IPS-20b (cell line): ENCODE data around the gene ZCCHC4.

ENCODE experiments used
- H3K27ac ChIP-seq: one replicate; pipeline ENCODE4 v1.5.1; 2013; ENCODE audit warnings: low read length
- H3K27me3 ChIP-seq: 2 replicates; pipeline ENCODE4 v1.6.1; 2013; ENCODE audit warnings: mild to moderate bottlenecking, low read length, inconsistent platforms; ENCODE audit not compliant: insufficient read depth
- H3K36me3 ChIP-seq: 2 replicates; pipeline ENCODE4 v1.6.1; 2013; ENCODE audit warnings: low read depth, mild to moderate bottlenecking, inconsistent platforms, low read length, moderate library complexity; ENCODE audit not compliant: insufficient read depth
- H3K4me1 ChIP-seq: 2 replicates; pipeline ENCODE4 v1.6.1; 2013; ENCODE audit warnings: mild to moderate bottlenecking, control low read depth, inconsistent platforms, low read length, moderate library complexity; ENCODE audit not compliant: insufficient read depth
- H3K4me3 ChIP-seq: 2 replicates; pipeline ENCODE4 v1.5.1; 2013; ENCODE audit warnings: mild to moderate bottlenecking, low read length, inconsistent platforms
- H3K9ac ChIP-seq: 2 replicates; pipeline ENCODE4 v1.6.1; 2013; ENCODE audit warnings: low read depth, mild to moderate bottlenecking, inconsistent platforms, low read length, moderate library complexity
- H3K9me3 ChIP-seq: 2 replicates; pipeline ENCODE4 v1.6.1; 2013; ENCODE audit warnings: mild to moderate bottlenecking, low read depth, low read length, inconsistent platforms; ENCODE audit not compliant: insufficient read depth

Gene ZCCHC4

GRCh38 chr4:25302626-25303025, 9.9 kb upstream of the ZCCHC4 start:
- H3K27ac ChIP-seq = no peak overlapping the region
- H3K4me3 ChIP-seq = no peak overlapping the region
- no peaks in the 10 kb centered on the region for H3K36me3 ChIP-seq
- 0 out of 2 replicates have a peak, but pooled peaks cover 6% of the 10 kb centered on the region for H3K4me1 ChIP-seq
- H3K9ac ChIP-seq = no peak overlapping the region
- H3K27me3 ChIP-seq = no peaks in the 10 kb centered on the region
- H3K9me3 ChIP-seq = no peaks in the 10 kb centered on the region

GRCh38 chr4:25303578-25303977, 9.0 kb upstream of the ZCCHC4 start:
- no peak overlapping the region for H3K9ac ChIP-seq
- no peak overlapping the region for H3K4me3 ChIP-seq
- H3K27ac ChIP-seq = no peak overlapping the region
- no peaks in the 10 kb centered on the region for H3K27me3 ChIP-seq
- H3K4me1 ChIP-seq = 0 out of 2 replicates have a peak, but pooled peaks cover 6% of the 10 kb centered on the region
- no peaks in the 10 kb centered on the region for H3K9me3 ChIP-seq
- H3K36me3 ChIP-seq = no peaks in the 10 kb centered on the region

- H3K36me3 ChIP-seq = no peaks in the 10 kb centered on the region
- H3K27ac ChIP-seq = no peak overlapping the region
- H3K4me3 ChIP-seq = no peak overlapping the region
- no peak overlapping the region for H3K9ac ChIP-seq
- H3K4me1 ChIP-seq = no peaks in the 10 kb centered on the region
- no peaks in the 10 kb centered on the region for H3K27me3 ChIP-seq
- no peaks in the 10 kb centered on the region for H3K9me3 ChIP-seq
These were observed 6.0 kb upstream of the ZCCHC4 start for GRCh38 chr4:25306518-25307057.

- Histone ChIP-seq H3K4me1 (no peaks in the 10 kb centered on the region), H3K4me3 (no peak overlapping the region), H3K27ac (no peak overlapping the region), H3K9ac (no peak overlapping the region), H3K27me3 (no peaks in the 10 kb centered on the region), H3K9me3 (no peaks in the 10 kb centered on the region), H3K36me3 (no peaks in the 10 kb centered on the region)
These were observed 5.0 kb upstream of the ZCCHC4 start for GRCh38 chr4:25307596-25307995.

GRCh38 chr4:25308306-25308705, 4.3 kb upstream of the ZCCHC4 start:
- H3K4me3 ChIP-seq = no peak overlapping the region
- no peaks in the 10 kb centered on the region for H3K9me3 ChIP-seq
- H3K36me3 ChIP-seq = no peaks in the 10 kb centered on the region; the same call in 1 of the 2 replicates
- no peak overlapping the region for H3K27ac ChIP-seq
- H3K9ac ChIP-seq = no peak overlapping the region
- H3K27me3 ChIP-seq = no peaks in the 10 kb centered on the region
- no peaks in the 10 kb centered on the region for H3K4me1 ChIP-seq

GRCh38 chr4:25308761-25309160, 3.8 kb upstream of the ZCCHC4 start:
- Histone ChIP-seq H3K9me3 (no peaks in the 10 kb centered on the region), H3K36me3 (no peaks in the 10 kb centered on the region; the same call in 1 of the 2 replicates), H3K4me3 (no peak overlapping the region), H3K9ac (no peak overlapping the region), H3K4me1 (no peaks in the 10 kb centered on the region; the same call in 1 of the 2 replicates), H3K27me3 (no peaks in the 10 kb centered on the region), H3K27ac (no peak overlapping the region)

GRCh38 chr4:25310066-25310802, 2.3 kb upstream of the ZCCHC4 start:
- Histone ChIP-seq H3K4me1 (no peaks in the 10 kb centered on the region; the same call in 1 of the 2 replicates), H3K4me3 (no peak overlapping the region), H3K27me3 (no peaks in the 10 kb centered on the region), H3K36me3 (peaks cover 8% of the 10 kb centered on the region), H3K9me3 (no peaks in the 10 kb centered on the region), H3K27ac (no peak overlapping the region), H3K9ac (no peak overlapping the region)

GRCh38 chr4:25310803-25311166, 1.8 kb upstream of the ZCCHC4 start:
- H3K27me3 ChIP-seq = no peaks in the 10 kb centered on the region
- H3K36me3 ChIP-seq = peaks cover 9% of the 10 kb centered on the region
- H3K9ac ChIP-seq = no peak overlapping the region
- H3K4me1 ChIP-seq = no peaks in the 10 kb centered on the region; the same call in 1 of the 2 replicates
- H3K27ac ChIP-seq = no peak overlapping the region
- H3K9me3 ChIP-seq = no peaks in the 10 kb centered on the region
- no peak overlapping the region for H3K4me3 ChIP-seq

- H3K27ac ChIP-seq = peak overlapping the region; percentile 88
- peak overlapping the region; percentile 98 for H3K9ac ChIP-seq
These were observed 774 bp downstream of the ZCCHC4 start for GRCh38 chr4:25313201-25313895.

GRCh38 chr4:25320336-25320735, 7.8 kb downstream of the ZCCHC4 start:
- Histone ChIP-seq H3K4me3 (no peak overlapping the region), H3K4me1 (no peaks in the 10 kb centered on the region), H3K27me3 (no peaks in the 10 kb centered on the region), H3K36me3 (peaks cover 25% of the 10 kb centered on the region), H3K27ac (no peak overlapping the region), H3K9ac (no peak overlapping the region), H3K9me3 (no peaks in the 10 kb centered on the region)

More at GRCh38 chr4:25313201-25313895, 774 bp downstream of the ZCCHC4 start:
- peak overlapping the region; percentile 100 for H3K4me3 ChIP-seq
- H3K9me3 ChIP-seq = no peaks in the 10 kb centered on the region
- H3K27me3 ChIP-seq = no peaks in the 10 kb centered on the region
- H3K36me3 ChIP-seq = peaks cover 25% of the 10 kb centered on the region
- H3K4me1 ChIP-seq = no peaks in the 10 kb centered on the region; the same call in 1 of the 2 replicates

- H3K36me3 ChIP-seq = peaks cover 25% of the 10 kb centered on the region
- no peaks in the 10 kb centered on the region for H3K27me3 ChIP-seq
- H3K4me1 ChIP-seq = no peaks in the 10 kb centered on the region
- H3K4me3 ChIP-seq = no peak overlapping the region
- H3K27ac ChIP-seq = no peak overlapping the region
- no peaks in the 10 kb centered on the region for H3K9me3 ChIP-seq
- no peak overlapping the region for H3K9ac ChIP-seq
These were observed 8.2 kb downstream of the ZCCHC4 start for GRCh38 chr4:25320773-25321172.

- H3K4me1 ChIP-seq = no peaks in the 10 kb centered on the region
- no peak overlapping the region for H3K9ac ChIP-seq
- no peaks in the 10 kb centered on the region for H3K27me3 ChIP-seq
- H3K27ac ChIP-seq = no peak overlapping the region
- H3K4me3 ChIP-seq = no peak overlapping the region
- peaks cover 15% of the 10 kb centered on the region for H3K36me3 ChIP-seq
- H3K9me3 ChIP-seq = no peaks in the 10 kb centered on the region
These were observed 9.1 kb downstream of the ZCCHC4 start for GRCh38 chr4:25321703-25322102.
